Smooth muscle cell (in vitro differentiated cells): ENCODE results near the gene EEIG1. TPM values are rescaled to one million over a fixed set of nuclear protein-coding genes. Genes with fewer than 3 reads are reported as not detected.

Experiments used
- DNase-seq: peaks from one replicate; lab custom pipeline; 2025; ENCODE audit not compliant: unreplicated experiment; lab: John Stamatoyannopoulos, UW
- H2AFZ ChIP-seq: fragments of 200-600 bp; sonication (generic); 2 replicates; pipeline ENCODE4 v1.6.0; 2016; ENCODE audit warnings: antibody characterized with exemption, low read depth, mild to moderate bottlenecking
- H3F3A ChIP-seq: fragments of 200-600 bp; sonication (generic); 2 replicates; pipeline ENCODE4 v1.6.0; 2017; ENCODE audit warnings: antibody characterized with exemption, low read depth
- H3K27ac ChIP-seq: fragments of 200-600 bp; sonication (generic); 2 replicates; pipeline ENCODE4 v1.5.1; 2016; ENCODE audit warnings: low read depth, mild to moderate bottlenecking
- H3K27me3 ChIP-seq: fragments of 200-600 bp; sonication (generic); 2 replicates; pipeline ENCODE4 v1.6.1; 2016; ENCODE audit warnings: low read depth, mild to moderate bottlenecking
- H3K36me3 ChIP-seq: fragments of 200-600 bp; sonication (generic); 2 replicates; pipeline ENCODE4 v1.5.1; 2016; ENCODE audit warnings: low read depth
- H3K4me1 ChIP-seq: fragments of 200-600 bp; sonication (generic); 2 replicates; pipeline ENCODE4 v1.5.1; 2016; ENCODE audit warnings: low read depth
- H3K4me2 ChIP-seq: fragments of 200-600 bp; sonication (generic); 2 replicates; pipeline ENCODE4 v1.6.0; 2016; ENCODE audit warnings: mild to moderate bottlenecking
- H3K4me3 ChIP-seq: fragments of 200-600 bp; sonication (generic); 2 replicates; pipeline ENCODE4 v1.5.1; 2016; ENCODE audit warnings: mild to moderate bottlenecking
- H3K79me2 ChIP-seq: fragments of 200-600 bp; sonication (generic); 2 replicates; pipeline ENCODE4 v1.6.0; 2016; ENCODE audit warnings: low read depth, mild to moderate bottlenecking
- H3K9ac ChIP-seq: fragments of 200-600 bp; sonication (generic); 2 replicates; pipeline ENCODE4 v1.6.0; 2016; ENCODE audit warnings: low read depth
- H3K9me3 ChIP-seq: fragments of 200-600 bp; sonication (generic); replicated peaks from 2 replicates; pipeline ENCODE4 v1.5.1; 2016; ENCODE audit warnings: low read depth
- H4K20me1 ChIP-seq: fragments of 200-600 bp; sonication (generic); 2 replicates; pipeline ENCODE4 v1.6.0; 2016; ENCODE audit warnings: low read depth
- WGBS: methylation state at CpG from one replicate; pipeline ENCODE4 v1.1.7; 2016; ENCODE audit warnings: low lambda C conversion rate; 5-methylcytosine and 5-hydroxymethylcytosine counted together
- polyA plus RNA-seq: library from polyadenylated mRNA; unstranded; fragments of >200 nt; fragmentation: Nextera tagmentation; extraction: Ambion mirVana; gene quantifications from 2 replicates; pipeline ENCODE4 v1.2.1, GENCODE V29; 2016
- total RNA-seq: library from RNA; depleted of rRNA; stranded (reverse); fragments of >200 nt; gene quantifications from 2 replicates; pipeline ENCODE4 v1.2.3, GENCODE V29; 2014
- TF ChIP-seq, protein P1 (sequence below): fragments of 200-600 bp; sonication (generic); IDR thresholded peaks from 2 replicates; pipeline ENCODE4 v1.5.1; 2017; ENCODE audit warnings: borderline replicate concordance, mild to moderate bottlenecking, antibody characterized with exemption; ENCODE audit not compliant: insufficient read depth, poor library complexity, severe bottlenecking

Gene EEIG1
- total and polyA plus RNA-seq, 2 experiments from 2014 or later: 9.2 to 18.1 TPM

DNA sequence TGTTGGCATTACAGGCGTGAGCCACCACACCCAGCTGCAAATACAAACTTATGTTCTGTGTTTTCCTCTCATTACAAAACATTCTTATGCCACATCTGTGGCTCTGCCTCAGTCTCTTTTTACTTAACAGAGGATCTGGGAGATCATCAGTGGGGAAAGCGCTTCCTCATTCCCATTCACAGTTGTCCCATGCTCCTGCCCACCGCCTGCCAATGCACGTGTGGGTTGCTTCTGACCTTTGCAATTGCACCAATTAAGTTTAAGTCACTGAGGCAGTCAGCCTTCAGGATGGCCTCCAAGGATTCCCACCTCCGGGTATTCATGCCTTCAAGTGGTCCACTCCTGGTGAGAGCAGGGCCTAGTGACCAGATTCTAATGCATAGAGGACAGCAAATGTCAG, 34.9 kb upstream of the EEIG1 start:
- H4K20me1 ChIP-seq: no peaks in the 10 kb centered on the region
- no peak overlapping the region for H2AFZ ChIP-seq
- TF ChIP-seq, protein P1, sequence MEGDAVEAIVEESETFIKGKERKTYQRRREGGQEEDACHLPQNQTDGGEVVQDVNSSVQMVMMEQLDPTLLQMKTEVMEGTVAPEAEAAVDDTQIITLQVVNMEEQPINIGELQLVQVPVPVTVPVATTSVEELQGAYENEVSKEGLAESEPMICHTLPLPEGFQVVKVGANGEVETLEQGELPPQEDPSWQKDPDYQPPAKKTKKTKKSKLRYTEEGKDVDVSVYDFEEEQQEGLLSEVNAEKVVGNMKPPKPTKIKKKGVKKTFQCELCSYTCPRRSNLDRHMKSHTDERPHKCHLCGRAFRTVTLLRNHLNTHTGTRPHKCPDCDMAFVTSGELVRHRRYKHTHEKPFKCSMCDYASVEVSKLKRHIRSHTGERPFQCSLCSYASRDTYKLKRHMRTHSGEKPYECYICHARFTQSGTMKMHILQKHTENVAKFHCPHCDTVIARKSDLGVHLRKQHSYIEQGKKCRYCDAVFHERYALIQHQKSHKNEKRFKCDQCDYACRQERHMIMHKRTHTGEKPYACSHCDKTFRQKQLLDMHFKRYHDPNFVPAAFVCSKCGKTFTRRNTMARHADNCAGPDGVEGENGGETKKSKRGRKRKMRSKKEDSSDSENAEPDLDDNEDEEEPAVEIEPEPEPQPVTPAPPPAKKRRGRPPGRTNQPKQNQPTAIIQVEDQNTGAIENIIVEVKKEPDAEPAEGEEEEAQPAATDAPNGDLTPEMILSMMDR: no peak
- H3K27ac ChIP-seq: no peak overlapping the region
- H3K36me3 ChIP-seq: no peaks in the 10 kb centered on the region
- no peaks in the 10 kb centered on the region for H3K9me3 ChIP-seq
- 88% methylated on average over 5 of the region's 5 CpGs for WGBS
- no peaks in the 10 kb centered on the region for H3K27me3 ChIP-seq
- no peaks in the 10 kb centered on the region for H3K4me1 ChIP-seq
- no peak overlapping the region for H3K4me2 ChIP-seq
- no peak overlapping the region for H3K4me3 ChIP-seq
- no peaks in the 10 kb centered on the region for H3F3A ChIP-seq
- DNase-seq: no peak
- no peak overlapping the region for H3K9ac ChIP-seq
- no peaks in the 10 kb centered on the region for H3K79me2 ChIP-seq

DNA sequence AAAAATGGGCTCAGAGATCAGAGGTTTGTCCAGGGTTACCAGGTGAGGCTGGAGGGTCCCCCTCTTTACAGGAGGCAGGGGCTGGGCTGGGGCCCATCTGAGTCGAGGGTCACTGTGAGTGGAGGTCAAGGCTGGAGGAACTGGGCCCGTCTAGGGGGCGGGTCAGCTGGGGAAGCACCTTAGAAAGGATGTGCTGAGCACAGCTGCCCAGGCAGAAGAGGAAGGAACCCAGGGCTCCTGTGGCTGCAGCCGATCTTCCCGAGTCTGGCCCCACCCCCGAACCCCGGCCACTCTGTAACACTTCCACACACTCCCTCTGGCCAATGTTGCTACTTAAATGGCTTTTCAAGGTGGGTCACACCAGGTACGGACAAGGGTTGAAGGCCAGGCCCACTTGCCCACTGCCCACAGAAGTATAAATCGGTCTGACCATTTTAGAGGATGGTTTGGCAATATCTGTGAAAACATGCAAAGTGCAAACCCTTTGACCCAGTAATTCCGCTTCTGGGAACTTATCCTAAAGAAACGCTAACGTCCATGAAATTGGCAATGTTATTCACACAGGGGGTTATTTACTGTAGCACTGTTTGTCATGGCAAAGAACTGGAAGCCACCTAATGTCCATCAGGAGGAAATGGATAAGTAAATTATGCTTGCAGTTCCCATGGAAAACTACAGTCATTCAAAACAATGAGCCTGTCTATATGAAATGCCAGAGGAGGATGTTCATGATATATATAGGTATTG, 30.5 kb upstream of the EEIG1 start:
- WGBS: 83% methylated on average over 12 of the region's 12 CpGs
- Histone ChIP-seq H3F3A (peaks cover 5% of the 10 kb centered on the region), H3K27ac (no peak overlapping the region), H3K4me3 (no peak overlapping the region), H3K36me3 (no peaks in the 10 kb centered on the region), H3K27me3 (no peaks in the 10 kb centered on the region), H3K9ac (no peak overlapping the region), H2AFZ (no peak overlapping the region), H3K4me2 (no peak overlapping the region), H3K79me2 (no peaks in the 10 kb centered on the region), H3K9me3 (no peaks in the 10 kb centered on the region), H3K4me1 (no peaks in the 10 kb centered on the region), H4K20me1 (no peaks in the 10 kb centered on the region)
- TF ChIP-seq, protein P1: no peak
- no peak for DNase-seq

DNA sequence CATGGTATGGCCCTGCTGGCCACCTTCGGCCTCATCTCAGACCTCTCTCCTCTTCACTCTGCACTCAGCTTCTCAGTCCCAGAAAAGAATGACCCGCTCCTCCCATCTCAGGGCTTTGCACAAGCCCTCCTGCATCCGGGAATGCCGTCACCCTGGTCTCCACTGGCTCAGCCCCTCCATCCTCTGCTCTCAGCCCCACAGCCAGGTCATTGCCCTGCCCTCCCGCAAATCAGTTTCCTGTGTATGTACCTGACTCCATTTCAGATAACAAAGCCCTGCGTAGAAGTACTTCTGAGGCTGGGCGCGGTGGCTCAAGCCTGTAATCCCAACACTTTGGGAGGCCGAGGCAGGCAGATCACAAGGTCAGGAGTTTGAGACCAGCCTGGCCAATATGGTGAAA, 28.9 kb upstream of the EEIG1 start:
- no peak overlapping the region for H3K4me2 ChIP-seq
- no peak overlapping the region for H3K9ac ChIP-seq
- H3K36me3 ChIP-seq: no peaks in the 10 kb centered on the region
- 96% methylated on average over 9 of the region's 9 CpGs for WGBS
- H3K4me3 ChIP-seq: no peak overlapping the region
- H3K27me3 ChIP-seq: no peaks in the 10 kb centered on the region
- H3K27ac ChIP-seq: no peak overlapping the region
- H3K9me3 ChIP-seq: no peaks in the 10 kb centered on the region
- H4K20me1 ChIP-seq: no peaks in the 10 kb centered on the region
- H2AFZ ChIP-seq: no peak overlapping the region
- H3F3A ChIP-seq: peaks cover 5% of the 10 kb centered on the region
- H3K4me1 ChIP-seq: peaks cover 4% of the 10 kb centered on the region
- TF ChIP-seq, protein P1: no peak
- no peaks in the 10 kb centered on the region for H3K79me2 ChIP-seq
- DNase-seq: no peak

DNA sequence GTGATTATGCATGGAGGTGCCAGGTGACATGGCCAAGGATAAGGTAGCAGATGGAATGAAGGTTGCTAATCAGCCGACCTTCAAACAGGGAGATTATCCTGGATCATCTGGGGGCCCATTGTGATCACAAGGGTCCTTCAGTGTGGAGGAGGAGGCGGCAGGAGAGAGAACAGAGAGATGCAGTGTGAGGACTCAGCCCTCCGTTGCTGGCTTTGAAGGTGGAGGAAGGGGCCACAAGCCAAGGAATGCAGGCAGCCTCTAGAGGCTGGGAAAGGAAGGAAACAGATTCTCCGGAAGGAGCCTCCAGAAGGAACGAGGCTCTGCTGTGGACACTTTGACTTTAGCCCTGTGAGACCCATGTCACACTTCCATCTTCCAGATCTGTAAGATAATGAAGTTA, 27.4 kb upstream of the EEIG1 start:
- H3F3A ChIP-seq: peaks cover 5% of the 10 kb centered on the region
- no peaks in the 10 kb centered on the region for H3K9me3 ChIP-seq
- 93% methylated on average over 5 of the region's 5 CpGs for WGBS
- H3K36me3 ChIP-seq: no peaks in the 10 kb centered on the region
- H3K4me3 ChIP-seq: no peak overlapping the region
- no peak overlapping the region for H3K4me2 ChIP-seq
- no peak overlapping the region for H3K27ac ChIP-seq
- DNase-seq: no peak
- H3K9ac ChIP-seq: no peak overlapping the region
- TF ChIP-seq, protein P1: no peak
- H3K4me1 ChIP-seq: peaks cover 4% of the 10 kb centered on the region
- H3K79me2 ChIP-seq: no peaks in the 10 kb centered on the region
- H2AFZ ChIP-seq: no peak overlapping the region
- H3K27me3 ChIP-seq: no peaks in the 10 kb centered on the region
- H4K20me1 ChIP-seq: no peaks in the 10 kb centered on the region
